ENCODE results near the gene SGPP1. TPM values are rescaled to one million over a fixed set of nuclear protein-coding genes. Genes with fewer than 3 reads are reported as not detected.
"Not testable (repeated sequence)": the region's sequence is repeated elsewhere in the genome, so short reads cannot be mapped to it uniquely, and the experiment has no call there.

SGPP1 gene
- total RNA-seq, 1 donor from 2014 or later: 5.6 TPM

- DNase-seq (ENCODE audit: low spot score): no peak
- intact Hi-C loops (cut with DNase I): no loop called here
These were observed 2.8 kb upstream of the SGPP1 start for GRCh38 chr14:63730659-63731058.

- peak; percentile 79 for DNase-seq (ENCODE audit: low spot score)
- intact Hi-C loops (cut with DNase I): no loop called here
These were observed 582 bp downstream of the SGPP1 start for GRCh38 chr14:63727231-63727735.

- intact Hi-C loops (cut with DNase I): no loop called here
- no peak for DNase-seq (ENCODE audit: low spot score)
These were observed 1.4 kb downstream of the SGPP1 start for GRCh38 chr14:63726499-63726898.

GRCh38 chr14:63725786-63726460 lies 1.9 kb downstream of the SGPP1 start:
- intact Hi-C loops (cut with DNase I): no loop called here

GRCh38 chr14:63717702-63718101 lies 10.2 kb downstream of the SGPP1 start:
- DNase-seq (ENCODE audit: low spot score): no peak
- intact Hi-C loops (cut with DNase I): no loop called here

More at GRCh38 chr14:63725786-63726460, 1.9 kb downstream of the SGPP1 start:
- no peak for DNase-seq (ENCODE audit: low spot score)

GRCh38 chr14:63715360-63715759 lies 12.5 kb downstream of the SGPP1 start:
- no peak for DNase-seq (ENCODE audit: low spot score)
- intact Hi-C loops (cut with DNase I): no loop called here

- DNase-seq (ENCODE audit: low spot score): no peak
- intact Hi-C loops (cut with DNase I): no loop called here
These were observed 14.1 kb downstream of the SGPP1 start for GRCh38 chr14:63713764-63714163.

- DNase-seq (ENCODE audit: low spot score): no peak
- intact Hi-C loops (cut with DNase I): no loop called here
These were observed 14.8 kb downstream of the SGPP1 start for GRCh38 chr14:63713058-63713457.

GRCh38 chr14:63712123-63712522 lies 15.7 kb downstream of the SGPP1 start:
- intact Hi-C loops (cut with DNase I): no loop called here
- DNase-seq (ENCODE audit: low spot score): no peak

- no peak for DNase-seq (ENCODE audit: low spot score)
- intact Hi-C loops (cut with DNase I): no loop called here
These were observed 17.4 kb downstream of the SGPP1 start for GRCh38 chr14:63710497-63710896.

GRCh38 chr14:63709589-63709988 lies 18.3 kb downstream of the SGPP1 start:
- intact Hi-C loops (cut with DNase I): no loop called here
- no peak for DNase-seq (ENCODE audit: low spot score)

- intact Hi-C loops (cut with DNase I): no loop called here
- no peak for DNase-seq (ENCODE audit: low spot score)
These were observed 20.6 kb downstream of the SGPP1 start for GRCh38 chr14:63707216-63707615.

- no peak for DNase-seq (ENCODE audit: low spot score)
- intact Hi-C loops (cut with DNase I): no loop called here
These were observed 22.2 kb downstream of the SGPP1 start for GRCh38 chr14:63705561-63706070.

GRCh38 chr14:63702530-63702929 lies 25.3 kb downstream of the SGPP1 start:
- DNase-seq (ENCODE audit: low spot score); intact Hi-C loops (cut with DNase I): not testable (repeated sequence)

GRCh38 chr14:63701606-63702299 lies 26.1 kb downstream of the SGPP1 start:
- DNase-seq (ENCODE audit: low spot score): no peak

GRCh38 chr14:63692310-63693020 lies 35.4 kb downstream of the SGPP1 start:
- no peak for DNase-seq (ENCODE audit: low spot score)
- intact Hi-C loops (cut with DNase I): no loop called here

More at GRCh38 chr14:63701606-63702299, 26.1 kb downstream of the SGPP1 start:
- intact Hi-C loops (cut with DNase I): no loop called here

GRCh38 chr14:63689132-63689531 lies 38.7 kb downstream of the SGPP1 start:
- no peak for DNase-seq (ENCODE audit: low spot score)
- intact Hi-C loops (cut with DNase I): no loop called here

GRCh38 chr14:63686926-63687325 lies 40.9 kb downstream of the SGPP1 start:
- no peak for DNase-seq (ENCODE audit: low spot score)
- intact Hi-C loops (cut with DNase I): no loop called here

GRCh38 chr14:63685401-63685800 lies 42.5 kb downstream of the SGPP1 start:
- DNase-seq (ENCODE audit: low spot score): no peak
- intact Hi-C loops (cut with DNase I): no loop called here

Measured in cardiac septum (tissue), 1 donor.